ENCODE measurements around the gene CELF4.

Gene CELF4

GRCh38 chr18:37270666-37271052 is 294.9 kb downstream of the CELF4 start:
- Histone ChIP-seq H3K27me3 (replicated peaks; ENCODE audit: control insufficient read depth, insufficient read depth, low read length) (no peaks in the 10 kb centered on the region), H3K36me3 (ENCODE audit: control insufficient read depth, insufficient read depth, low read length) (no peaks in the 10 kb centered on the region), H3K4me3 (replicated peaks; ENCODE audit: low read depth, low read length) (no peak overlapping the region)
- DNase-seq (ENCODE audit: extremely low read depth, insufficient read length): no peak
- TF ChIP-seq CTCF (IDR thresholded peaks at IDR 0.05; ENCODE audit: insufficient read depth, low read length, poor library complexity, severe bottlenecking): no peak

GRCh38 chr18:37270038-37270665 is 295.4 kb downstream of the CELF4 start:
- TF ChIP-seq CTCF (IDR thresholded peaks at IDR 0.05; ENCODE audit: insufficient read depth, low read length, poor library complexity, severe bottlenecking): no peak
- no peaks in the 10 kb centered on the region for H3K27me3 ChIP-seq (replicated peaks; ENCODE audit: control insufficient read depth, insufficient read depth, low read length)
- DNase-seq (ENCODE audit: extremely low read depth, insufficient read length): no peak

GRCh38 chr18:37266290-37266689 is 299.3 kb downstream of the CELF4 start:
- no peak overlapping the region for H3K4me3 ChIP-seq (replicated peaks; ENCODE audit: low read depth, low read length)
- H3K36me3 ChIP-seq (ENCODE audit: control insufficient read depth, insufficient read depth, low read length): no peaks in the 10 kb centered on the region
- H3K27me3 ChIP-seq (replicated peaks; ENCODE audit: control insufficient read depth, insufficient read depth, low read length): no peaks in the 10 kb centered on the region
- TF ChIP-seq CTCF (IDR thresholded peaks at IDR 0.05; ENCODE audit: insufficient read depth, low read length, poor library complexity, severe bottlenecking): peak; percentile 43
- no peak for DNase-seq (ENCODE audit: extremely low read depth, insufficient read length)

More at GRCh38 chr18:37270038-37270665, 295.4 kb downstream of the CELF4 start:
- Histone ChIP-seq H3K4me3 (replicated peaks; ENCODE audit: low read depth, low read length) (no peak overlapping the region), H3K36me3 (ENCODE audit: control insufficient read depth, insufficient read depth, low read length) (no peaks in the 10 kb centered on the region)

GRCh38 chr18:37265382-37265781 is 300.2 kb downstream of the CELF4 start:
- H3K27me3 ChIP-seq (replicated peaks; ENCODE audit: control insufficient read depth, insufficient read depth, low read length): no peaks in the 10 kb centered on the region; the same call in 1 of the 2 replicates
- no peak for TF ChIP-seq CTCF (IDR thresholded peaks at IDR 0.05; ENCODE audit: insufficient read depth, low read length, poor library complexity, severe bottlenecking)
- no peak overlapping the region for H3K4me3 ChIP-seq (replicated peaks; ENCODE audit: low read depth, low read length)

GRCh38 chr18:37264956-37265355 is 300.6 kb downstream of the CELF4 start:
- Histone ChIP-seq H3K27me3 (replicated peaks; ENCODE audit: control insufficient read depth, insufficient read depth, low read length) (no peaks in the 10 kb centered on the region; the same call in 1 of the 2 replicates), H3K4me3 (replicated peaks; ENCODE audit: low read depth, low read length) (no peak overlapping the region), H3K36me3 (ENCODE audit: control insufficient read depth, insufficient read depth, low read length) (no peaks in the 10 kb centered on the region)
- DNase-seq (ENCODE audit: extremely low read depth, insufficient read length): no peak
- TF ChIP-seq CTCF (IDR thresholded peaks at IDR 0.05; ENCODE audit: insufficient read depth, low read length, poor library complexity, severe bottlenecking): no peak

More at GRCh38 chr18:37265382-37265781, 300.2 kb downstream of the CELF4 start:
- DNase-seq (ENCODE audit: extremely low read depth, insufficient read length): no peak
- no peaks in the 10 kb centered on the region for H3K36me3 ChIP-seq (ENCODE audit: control insufficient read depth, insufficient read depth, low read length)

- no peaks in the 10 kb centered on the region for H3K36me3 ChIP-seq (ENCODE audit: control insufficient read depth, insufficient read depth, low read length)
- DNase-seq (ENCODE audit: extremely low read depth, insufficient read length): no peak
- no peak for TF ChIP-seq CTCF (IDR thresholded peaks at IDR 0.05; ENCODE audit: insufficient read depth, low read length, poor library complexity, severe bottlenecking)
- no peaks in the 10 kb centered on the region; the same call in none of the 2 replicates for H3K27me3 ChIP-seq (replicated peaks; ENCODE audit: control insufficient read depth, insufficient read depth, low read length)
- no peak overlapping the region for H3K4me3 ChIP-seq (replicated peaks; ENCODE audit: low read depth, low read length)
These were observed 303.6 kb downstream of the CELF4 start for GRCh38 chr18:37261988-37262387.

Data from GM06990 (cell line).